Activated T-cell treated with anti-CD3 and anti-CD28 coated beads, Interleukin-2, amount 50 U/mL, for 72 hours (primary cell): ENCODE results near the gene CAVIN3. TPM values are rescaled to one million over a fixed set of nuclear protein-coding genes. Genes with fewer than 3 reads are reported as not detected.
A peak's percentile ranks its signal among the peaks of the same experiment; 100 is the strongest.

Source experiments
- ATAC-seq, 2 donors: fragments of 150-1000 bp; cut with Tn5 transposase; replicated peaks in 1 of 2; 2 replicates each; pipeline ENCODE4 v1.10.0; 2021; ENCODE audit warnings: moderate library complexity in 2 of 2, mild to moderate bottlenecking in 1 of 2
- DNase-seq, 2 donors: peaks; one replicate each; pipeline ENCODE4 v3.0.0; 2021 to 2022; ENCODE audit warnings: mixed read lengths in 1 of 2
- H3K27ac Mint-ChIP-seq: one replicate; pipeline ENCODE4 v1.8.0; 2022; ENCODE audit warnings: mild to moderate bottlenecking, moderate library complexity, mixed read lengths
- H3K27me3 Mint-ChIP-seq: one replicate; pipeline ENCODE4 v1.8.0; 2022; ENCODE audit warnings: low read depth, mixed read lengths
- H3K36me3 Mint-ChIP-seq, 2 donors: one replicate each; pipeline ENCODE4 v1.8.0; 2022; ENCODE audit warnings: mixed read lengths in 2 of 2, mild to moderate bottlenecking in 1 of 2; ENCODE audit not compliant: insufficient read depth in 2 of 2
- H3K4me1 Mint-ChIP-seq: one replicate; pipeline ENCODE4 v1.8.0; 2022; ENCODE audit warnings: low read depth, mixed read lengths
- H3K4me3 Mint-ChIP-seq, 2 donors: one replicate each; pipeline ENCODE4 v1.8.0; 2022; ENCODE audit warnings: mild to moderate bottlenecking in 2 of 2, mixed read lengths in 2 of 2, moderate library complexity in 2 of 2
- H3K9me3 Mint-ChIP-seq, 2 donors: one replicate each; pipeline ENCODE4 v1.8.0; 2022; ENCODE audit warnings: mixed read lengths in 2 of 2
- total RNA-seq, 2 donors: library from RNA; stranded (reverse); gene quantifications; one replicate each; pipeline ENCODE4 v1.2.3, GENCODE V29; 2022

CAVIN3 gene
- total RNA-seq, 2 donors from 2014 or later, result 12.0 to 15.1 TPM

GRCh38 chr11:6319001-6319703 lies 1.1 kb downstream of the CAVIN3 start:
- H3K27me3 Mint-ChIP-seq, result peaks cover 57% of the 10 kb centered on the region
- peaks cover 2 to 4% of the 10 kb centered on the region in 2 donors for H3K36me3 Mint-ChIP-seq
- H3K4me1 Mint-ChIP-seq, result peaks cover 40% of the 10 kb centered on the region
- H3K9me3 Mint-ChIP-seq, result no peaks in the 10 kb centered on the region
- H3K4me3 Mint-ChIP-seq, result peak overlapping the region; percentile 83 to 88
- ATAC-seq (no peak), DNase-seq (peak in 1 of 2 donors; percentile 2)
- H3K27ac Mint-ChIP-seq, result peak overlapping the region; percentile 43

GRCh38 chr11:6318204-6318603 lies 2.1 kb downstream of the CAVIN3 start:
- Mint-ChIP-seq H3K9me3 (no peaks in the 10 kb centered on the region), H3K27me3 (peaks cover 56% of the 10 kb centered on the region), H3K4me3 (peak overlapping the region; percentile 20 to 65), H3K4me1 (peaks cover 40% of the 10 kb centered on the region), H3K36me3 (peaks cover 2 to 4% of the 10 kb centered on the region in 2 donors), H3K27ac (no peak overlapping the region)
- no peak for ATAC-seq
- DNase-seq, result no peak

GRCh38 chr11:6315811-6316425 lies 4.4 kb downstream of the CAVIN3 start:
- no peak overlapping the region for H3K27ac Mint-ChIP-seq
- H3K27me3 Mint-ChIP-seq, result peaks cover 41% of the 10 kb centered on the region
- H3K4me3 Mint-ChIP-seq, result no peak overlapping the region
- H3K36me3 Mint-ChIP-seq, result peaks cover 2 to 4% of the 10 kb centered on the region in 2 donors
- no peaks in the 10 kb centered on the region for H3K9me3 Mint-ChIP-seq
- peak; percentile 43 to 50 for DNase-seq
- peaks cover 23% of the 10 kb centered on the region for H3K4me1 Mint-ChIP-seq
- ATAC-seq, result peak; percentile 26 to 34

GRCh38 chr11:6312106-6312505 lies 8.2 kb downstream of the CAVIN3 start:
- Mint-ChIP-seq H3K4me3 (no peak overlapping the region), H3K27ac (no peak overlapping the region), H3K9me3 (no peaks in the 10 kb centered on the region), H3K36me3 (no peaks in the 10 kb centered on the region), H3K27me3 (peaks cover 41% of the 10 kb centered on the region), H3K4me1 (no peaks in the 10 kb centered on the region)
- no peak for ATAC-seq
- DNase-seq, result no peak

- Mint-ChIP-seq H3K4me1 (no peaks in the 10 kb centered on the region), H3K27me3 (peaks cover 46% of the 10 kb centered on the region), H3K27ac (no peak overlapping the region), H3K9me3 (no peaks in the 10 kb centered on the region), H3K36me3 (no peaks in the 10 kb centered on the region), H3K4me3 (no peak overlapping the region)
- no peak for ATAC-seq
- DNase-seq, result no peak
Observed at GRCh38 chr11:6307876-6308275, 12.4 kb downstream of the CAVIN3 start.

- Mint-ChIP-seq H3K9me3 (no peaks in the 10 kb centered on the region), H3K27me3 (peaks cover 59% of the 10 kb centered on the region)
- no peak for ATAC-seq
Observed at GRCh38 chr11:6305297-6305696, 15.0 kb downstream of the CAVIN3 start.

GRCh38 chr11:6303661-6304060 lies 16.6 kb downstream of the CAVIN3 start:
- Mint-ChIP-seq H3K9me3 (no peaks in the 10 kb centered on the region), H3K27ac (no peak overlapping the region), H3K4me3 (no peak overlapping the region), H3K4me1 (no peaks in the 10 kb centered on the region), H3K27me3 (peaks cover 53% of the 10 kb centered on the region), H3K36me3 (no peaks in the 10 kb centered on the region)
- ATAC-seq (no peak), DNase-seq (no peak)

More at GRCh38 chr11:6305297-6305696, 15.0 kb downstream of the CAVIN3 start:
- Mint-ChIP-seq H3K36me3 (no peaks in the 10 kb centered on the region), H3K4me1 (no peaks in the 10 kb centered on the region), H3K27ac (no peak overlapping the region), H3K4me3 (no peak overlapping the region)
- DNase-seq, result no peak

GRCh38 chr11:6301096-6301495 lies 19.2 kb downstream of the CAVIN3 start:
- no peak overlapping the region for H3K27ac Mint-ChIP-seq
- no peak overlapping the region for H3K4me3 Mint-ChIP-seq
- no peaks in the 10 kb centered on the region for H3K9me3 Mint-ChIP-seq
- ATAC-seq, result no peak
- H3K27me3 Mint-ChIP-seq, result peaks cover 36% of the 10 kb centered on the region
- DNase-seq, result no peak
- no peaks in the 10 kb centered on the region for H3K36me3 Mint-ChIP-seq
- no peaks in the 10 kb centered on the region for H3K4me1 Mint-ChIP-seq

- DNase-seq, result no peak
Observed at GRCh38 chr11:6300325-6300724, 20.0 kb downstream of the CAVIN3 start.

GRCh38 chr11:6298605-6299004 lies 21.7 kb downstream of the CAVIN3 start:
- H3K27me3 Mint-ChIP-seq, result peaks cover 23% of the 10 kb centered on the region
- no peak overlapping the region for H3K27ac Mint-ChIP-seq
- no peaks in the 10 kb centered on the region for H3K9me3 Mint-ChIP-seq
- no peaks in the 10 kb centered on the region for H3K4me1 Mint-ChIP-seq
- ATAC-seq (peak; percentile 53 to 64), DNase-seq (peak; percentile 25 to 40)
- H3K36me3 Mint-ChIP-seq, result no peaks in the 10 kb centered on the region
- H3K4me3 Mint-ChIP-seq, result no peak overlapping the region

More at GRCh38 chr11:6300325-6300724, 20.0 kb downstream of the CAVIN3 start:
- Mint-ChIP-seq H3K4me1 (no peaks in the 10 kb centered on the region), H3K9me3 (no peaks in the 10 kb centered on the region), H3K27ac (no peak overlapping the region), H3K27me3 (peaks cover 29% of the 10 kb centered on the region), H3K4me3 (no peak overlapping the region), H3K36me3 (no peaks in the 10 kb centered on the region)
- ATAC-seq, result no peak

- DNase-seq, result no peak
- Mint-ChIP-seq H3K27me3 (peaks cover 18% of the 10 kb centered on the region), H3K9me3 (no peaks in the 10 kb centered on the region), H3K4me3 (no peak overlapping the region), H3K27ac (no peak overlapping the region), H3K36me3 (no peaks in the 10 kb centered on the region), H3K4me1 (no peaks in the 10 kb centered on the region)
- no peak for ATAC-seq
Observed at GRCh38 chr11:6297831-6298230, 22.5 kb downstream of the CAVIN3 start.

GRCh38 chr11:6285019-6285418 lies 35.3 kb downstream of the CAVIN3 start:
- ATAC-seq (no peak), DNase-seq (no peak)
- Mint-ChIP-seq H3K4me3 (no peak overlapping the region), H3K9me3 (no peaks in the 10 kb centered on the region), H3K36me3 (no peaks in the 10 kb centered on the region), H3K4me1 (no peaks in the 10 kb centered on the region), H3K27ac (no peak overlapping the region), H3K27me3 (peaks cover 59% of the 10 kb centered on the region)

GRCh38 chr11:6284250-6284649 lies 36.1 kb downstream of the CAVIN3 start:
- Mint-ChIP-seq H3K4me3 (no peak overlapping the region), H3K27ac (no peak overlapping the region), H3K36me3 (no peaks in the 10 kb centered on the region), H3K27me3 (peaks cover 54% of the 10 kb centered on the region), H3K4me1 (no peaks in the 10 kb centered on the region), H3K9me3 (no peaks in the 10 kb centered on the region)
- DNase-seq, result no peak
- ATAC-seq, result no peak
